ENCODE results near the gene INPP5A. TPM values are rescaled to one million over a fixed set of nuclear protein-coding genes. Genes with fewer than 3 reads are reported as not detected.

Gene INPP5A
- total RNA-seq, 6 experiments from 2014 or later, result 58.9 to 64.6 (median 63.8) TPM

DNA sequence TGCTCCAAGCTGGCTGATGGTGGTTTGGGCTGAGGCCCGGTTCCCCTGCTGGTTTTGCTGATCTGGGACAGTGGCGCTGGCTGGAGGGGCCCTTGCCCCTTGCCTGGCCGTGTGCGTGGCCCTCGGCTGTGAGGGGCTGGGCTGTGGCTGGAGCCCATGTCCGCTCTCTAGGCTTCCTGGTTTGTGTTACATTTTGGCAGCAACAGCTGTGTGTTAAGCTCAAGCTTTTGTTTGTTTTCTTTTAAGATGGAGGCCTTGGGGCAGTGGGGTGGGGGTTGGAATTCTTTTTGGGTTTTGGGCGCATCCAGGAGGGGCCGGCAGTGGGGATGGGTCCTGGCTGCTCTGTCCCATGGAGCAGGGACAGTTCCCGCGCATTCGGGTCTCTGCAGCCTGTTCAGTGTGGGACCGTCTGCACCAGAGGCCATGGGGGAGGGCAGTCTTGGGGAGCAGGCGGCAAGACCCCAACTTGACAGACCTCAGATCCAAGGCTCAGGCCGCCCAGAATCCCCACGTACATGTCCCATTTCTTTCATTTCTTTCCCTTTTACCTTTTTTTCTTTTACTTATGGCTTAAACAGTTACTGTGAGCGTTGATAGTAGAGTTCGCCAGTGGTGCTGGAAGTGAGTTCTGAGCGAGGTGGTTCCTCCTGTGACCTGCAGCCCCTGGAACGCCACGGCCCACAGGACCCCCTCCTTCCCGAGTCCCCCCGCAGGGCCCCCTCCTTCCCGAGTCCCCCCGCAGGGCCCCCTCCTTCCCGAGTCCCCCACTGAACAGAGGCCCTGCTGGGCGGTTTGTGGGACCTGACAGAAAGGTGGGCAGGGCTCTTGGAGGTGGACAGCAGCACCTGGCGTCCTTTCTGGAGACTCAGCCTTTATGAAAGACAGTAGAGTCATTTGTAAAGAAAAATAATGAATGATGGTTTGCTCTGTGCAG is 75.3 kb downstream of the INPP5A start:
- H3K36me3 Mint-ChIP-seq (ENCODE audit: low read depth), result no peaks in the 10 kb centered on the region
- no peak overlapping the region for H3K4me3 Mint-ChIP-seq
- peaks cover 2% of the 10 kb centered on the region for H3K27me3 Mint-ChIP-seq (ENCODE audit: insufficient read depth)
- no peak for DNase-seq
- H3K9me3 Mint-ChIP-seq, result no peaks in the 10 kb centered on the region
- H3K4me1 Mint-ChIP-seq (ENCODE audit: low read depth), result peaks cover 2% of the 10 kb centered on the region; the same call in 1 of the 2 replicates
- H3K27ac Mint-ChIP-seq, result no peak overlapping the region
- TF ChIP-seq, protein P1, sequence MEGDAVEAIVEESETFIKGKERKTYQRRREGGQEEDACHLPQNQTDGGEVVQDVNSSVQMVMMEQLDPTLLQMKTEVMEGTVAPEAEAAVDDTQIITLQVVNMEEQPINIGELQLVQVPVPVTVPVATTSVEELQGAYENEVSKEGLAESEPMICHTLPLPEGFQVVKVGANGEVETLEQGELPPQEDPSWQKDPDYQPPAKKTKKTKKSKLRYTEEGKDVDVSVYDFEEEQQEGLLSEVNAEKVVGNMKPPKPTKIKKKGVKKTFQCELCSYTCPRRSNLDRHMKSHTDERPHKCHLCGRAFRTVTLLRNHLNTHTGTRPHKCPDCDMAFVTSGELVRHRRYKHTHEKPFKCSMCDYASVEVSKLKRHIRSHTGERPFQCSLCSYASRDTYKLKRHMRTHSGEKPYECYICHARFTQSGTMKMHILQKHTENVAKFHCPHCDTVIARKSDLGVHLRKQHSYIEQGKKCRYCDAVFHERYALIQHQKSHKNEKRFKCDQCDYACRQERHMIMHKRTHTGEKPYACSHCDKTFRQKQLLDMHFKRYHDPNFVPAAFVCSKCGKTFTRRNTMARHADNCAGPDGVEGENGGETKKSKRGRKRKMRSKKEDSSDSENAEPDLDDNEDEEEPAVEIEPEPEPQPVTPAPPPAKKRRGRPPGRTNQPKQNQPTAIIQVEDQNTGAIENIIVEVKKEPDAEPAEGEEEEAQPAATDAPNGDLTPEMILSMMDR (IDR thresholded peaks at IDR 0.05), result no peak

DNA sequence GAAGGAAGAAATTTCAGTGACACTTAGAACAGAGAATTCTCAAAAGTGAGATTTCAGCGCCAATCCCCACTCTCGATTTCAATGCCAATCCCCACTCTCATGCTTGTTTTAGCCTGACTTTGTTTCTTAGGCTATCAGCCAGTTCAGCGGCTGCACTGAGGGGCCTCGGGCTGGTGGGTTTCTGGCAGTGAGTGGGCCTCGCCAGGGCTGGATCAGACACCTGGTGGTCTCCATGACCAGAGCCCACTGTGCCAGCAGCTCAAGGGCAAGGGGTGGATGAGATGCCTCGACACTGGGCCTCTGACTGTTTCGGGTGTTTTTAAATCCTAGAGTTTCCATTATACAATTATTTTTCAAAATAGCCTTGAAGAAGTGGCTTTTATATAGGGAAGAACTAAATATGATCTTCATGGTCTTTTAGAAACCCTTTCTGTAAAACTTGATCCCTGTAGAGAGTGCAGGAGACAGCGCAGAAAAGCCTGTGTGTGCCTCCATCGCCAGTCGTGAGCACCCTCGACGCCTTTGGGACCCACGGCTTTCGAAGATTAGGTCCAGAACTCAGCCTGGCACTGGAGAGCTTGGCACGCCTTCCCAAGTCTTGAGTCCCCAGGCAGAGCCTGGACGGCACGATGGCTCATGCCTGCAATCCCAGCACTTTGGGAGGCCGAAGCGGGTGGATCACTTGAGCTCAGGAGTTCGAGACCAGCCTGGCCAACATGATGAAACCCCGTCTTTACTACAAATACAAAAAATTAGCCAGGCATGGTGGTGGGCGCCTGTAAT is 76.2 kb downstream of the INPP5A start:
- DNase-seq, result no peak
- Mint-ChIP-seq H3K4me1 (ENCODE audit: low read depth) (peaks cover 10% of the 10 kb centered on the region; the same call in 1 of the 2 replicates), H3K27me3 (ENCODE audit: insufficient read depth) (peaks cover 2% of the 10 kb centered on the region; the same call in 1 of the 2 replicates), H3K36me3 (ENCODE audit: low read depth) (peaks cover 7% of the 10 kb centered on the region; the same call in 1 of the 2 replicates), H3K9me3 (no peaks in the 10 kb centered on the region), H3K4me3 (no peak overlapping the region), H3K27ac (no peak overlapping the region)
- TF ChIP-seq, protein P1 (IDR thresholded peaks at IDR 0.05), result no peak

DNA sequence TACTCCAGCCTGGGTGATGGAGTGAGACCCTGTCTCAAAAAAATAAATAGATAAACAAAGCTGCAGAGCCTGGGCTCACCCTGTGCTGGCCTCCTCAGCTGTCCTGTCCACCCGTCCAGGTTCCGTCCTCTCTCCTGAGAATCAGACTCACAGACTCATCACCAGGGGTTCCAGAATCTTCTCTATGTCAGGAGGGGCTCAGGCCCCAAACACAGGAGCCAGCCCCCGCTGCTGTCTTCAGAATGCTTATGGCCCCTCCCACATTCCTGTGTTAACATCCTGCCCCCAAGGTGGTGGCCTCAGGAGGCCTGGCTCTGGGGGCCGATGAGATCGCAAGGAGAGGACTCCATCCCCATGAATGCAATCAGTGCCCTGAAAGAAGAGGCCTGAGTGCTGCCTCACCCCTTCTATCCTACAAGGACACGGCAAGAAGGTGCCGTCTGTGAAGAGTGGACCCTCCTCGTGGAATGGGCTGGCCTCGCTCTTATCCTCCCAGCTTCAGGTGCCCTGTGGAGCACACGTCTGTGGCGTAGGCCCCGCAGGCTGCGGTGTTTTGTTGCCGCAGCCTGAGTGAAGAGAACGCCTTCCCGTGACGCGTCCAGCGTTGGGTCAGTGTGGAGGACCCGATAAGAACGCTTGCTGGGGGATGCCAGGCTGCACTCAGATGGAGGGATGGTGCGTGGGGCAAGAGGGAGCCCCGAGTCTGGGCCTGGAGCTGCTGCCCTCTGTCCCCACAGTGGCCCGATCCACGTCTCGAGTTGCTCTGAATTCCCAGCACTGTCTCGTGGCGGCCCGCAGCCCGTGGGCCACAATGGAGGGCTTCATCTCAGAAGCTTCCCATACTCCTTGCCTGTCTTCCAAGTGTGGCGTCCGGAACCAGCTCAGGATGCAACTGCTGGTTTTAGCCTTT is 77.1 kb downstream of the INPP5A start:
- peaks cover 12% of the 10 kb centered on the region; the same call in 1 of the 2 replicates for H3K36me3 Mint-ChIP-seq (ENCODE audit: low read depth)
- H3K4me3 Mint-ChIP-seq, result no peak overlapping the region
- peaks cover 2% of the 10 kb centered on the region; the same call in 1 of the 2 replicates for H3K27me3 Mint-ChIP-seq (ENCODE audit: insufficient read depth)
- H3K9me3 Mint-ChIP-seq, result no peaks in the 10 kb centered on the region
- peaks cover 10% of the 10 kb centered on the region; the same call in 1 of the 2 replicates for H3K4me1 Mint-ChIP-seq (ENCODE audit: low read depth)
- no peak overlapping the region for H3K27ac Mint-ChIP-seq
- no peak for DNase-seq
- TF ChIP-seq, protein P1 (IDR thresholded peaks at IDR 0.05), result no peak

DNA sequence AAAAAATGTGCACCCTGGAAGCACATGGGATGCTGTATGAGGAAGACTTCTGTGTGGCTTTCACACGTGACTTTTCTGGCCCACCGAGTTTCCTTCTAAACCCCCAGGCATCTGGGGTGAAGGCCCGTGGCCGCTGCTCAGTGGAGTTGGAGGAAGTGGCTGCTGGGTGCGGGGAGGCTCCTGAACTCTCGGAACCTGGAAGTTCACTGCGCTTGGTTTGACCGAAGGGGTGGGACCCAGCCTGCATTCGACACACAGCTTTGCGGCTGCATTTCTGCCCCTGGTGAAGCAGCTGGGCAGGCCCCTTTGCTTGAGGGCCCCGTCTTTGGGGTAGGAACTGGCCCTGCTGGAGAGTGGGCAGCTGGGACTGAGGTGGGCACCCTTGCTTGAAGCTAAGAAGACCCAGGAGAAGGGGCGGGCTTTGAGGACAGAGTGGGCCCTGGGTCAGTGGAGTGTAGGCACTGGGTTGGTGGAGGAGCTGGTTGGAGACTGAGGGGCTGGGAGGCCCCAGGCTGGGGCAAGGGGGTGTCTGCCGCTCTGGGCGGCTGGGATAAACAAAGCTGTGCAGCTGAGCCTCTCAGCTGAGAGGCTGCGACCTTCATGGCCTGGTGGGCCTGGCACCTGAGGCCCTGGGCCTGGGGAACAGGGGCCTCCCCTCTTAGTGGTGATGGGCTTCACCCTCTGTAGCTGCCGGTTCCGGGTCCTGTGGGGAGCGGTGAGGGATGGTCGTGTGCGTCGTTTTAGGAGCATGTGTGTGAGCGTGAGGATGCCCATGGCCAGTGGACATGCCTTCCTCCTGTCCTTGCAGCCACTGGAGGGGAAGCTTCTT is 78.0 kb downstream of the INPP5A start:
- Mint-ChIP-seq H3K9me3 (0 out of 2 replicates have a peak, but pooled peaks cover 6% of the 10 kb centered on the region), H3K27me3 (ENCODE audit: insufficient read depth) (peaks cover 2% of the 10 kb centered on the region; the same call in 1 of the 2 replicates), H3K4me1 (ENCODE audit: low read depth) (peaks cover 10% of the 10 kb centered on the region; the same call in 1 of the 2 replicates), H3K4me3 (no peak overlapping the region), H3K36me3 (ENCODE audit: low read depth) (peaks cover 21% of the 10 kb centered on the region), H3K27ac (no peak overlapping the region)
- DNase-seq, result no peak
- TF ChIP-seq, protein P1 (IDR thresholded peaks at IDR 0.05), result no peak
